Heart left ventricle (tissue), 16 donors: ENCODE data around the gene PTGFRN. TPM values are rescaled to one million over a fixed set of nuclear protein-coding genes. Genes with fewer than 3 reads are reported as not detected.

Source experiments
- ATAC-seq, 4 donors: fragments of 200-7000 bp; cut with Tn5 transposase; one replicate each; pipeline ENCODE4 v1.9.1; 2020 to 2022; ENCODE audit warnings: moderate library complexity in 4 of 4, mild to moderate bottlenecking in 3 of 4, moderate number of reproducible peaks in 1 of 4
- DNase-seq, 5 donors: peaks; one replicate each; pipeline ENCODE4 v3.0.0-alpha.2; 2020
- H3K27ac ChIP-seq, 12 donors: fragments of 200-600 bp; sonication (generic) in 4 of 12; one replicate each; pipeline versions ENCODE4 v1.5.0 to v1.8.0; 2016 to 2022; ENCODE audit warnings: mild to moderate bottlenecking in 2 of 12
- H3K27me3 ChIP-seq, 9 donors: fragments of 200-600 bp; sonication (generic) in 2 of 9; one replicate each; pipeline versions ENCODE4 v1.5.1 to v1.8.0; 2016 to 2022; ENCODE audit warnings: mild to moderate bottlenecking in 3 of 9
- H3K36me3 ChIP-seq, 9 donors: fragments of 200-600 bp; sonication (generic) in 2 of 9; one replicate each; pipeline versions ENCODE4 v1.5.0 to v1.8.0; 2018 to 2022; ENCODE audit warnings: mild to moderate bottlenecking in 2 of 9
- H3K4me1 ChIP-seq, 12 donors: fragments of 200-600 bp; sonication (generic) in 4 of 12; one replicate each; pipeline versions ENCODE4 v1.5.0 to v1.8.0; 2016 to 2022; ENCODE audit warnings: mild to moderate bottlenecking in 3 of 12
- H3K4me3 ChIP-seq, 12 donors: fragments of 200-600 bp; sonication (generic) in 4 of 12; one replicate each; pipeline versions ENCODE4 v1.5.0 to v1.8.0; 2017 to 2022; ENCODE audit warnings: mild to moderate bottlenecking in 9 of 12, moderate library complexity in 4 of 12
- H3K9me3 ChIP-seq, 12 donors: fragments of 200-600 bp; sonication (generic) in 4 of 12; one replicate each; pipeline versions ENCODE4 v1.5.0 to v1.8.0; 2016 to 2022; ENCODE audit warnings: mild to moderate bottlenecking in 1 of 12
- CTCF ChIP-seq, 12 donors: fragments of 200-600 bp; sonication (generic) in 4 of 12; IDR thresholded peaks; one replicate each; pipeline versions ENCODE4 v1.5.0 to v1.8.0; 2018 to 2022; ENCODE audit warnings: antibody characterized with exemption in 12 of 12, mild to moderate bottlenecking in 5 of 12
- POLR2A ChIP-seq, 2 donors: fragments of 450-650 bp; IDR thresholded peaks; one replicate each; pipeline ENCODE4 v1.6.1; 2017; ENCODE audit warnings: antibody characterized with exemption in 2 of 2, mild to moderate bottlenecking in 2 of 2, moderate library complexity in 2 of 2
- WGBS, 4 donors: extraction: QIAGEN DNeasy Blood & Tissue Kit in 2 of 4; methylation state at CpG; one replicate each; pipeline versions ENCODE4 v1.1.5 to v1.1.7; 2013 to 2018; 5-methylcytosine and 5-hydroxymethylcytosine counted together
- intact Hi-C, 10 donors: fragments of 100-400 bp; cut with DNase I; formaldehyde crosslinking; loops; one replicate each; pipeline versions ENCODE4 v1.11.1 to v1.14.2; 2022
- polyA plus RNA-seq, 2 donors: library from polyadenylated mRNA; stranded (reverse); fragments of 200-250 nt; gene quantifications; one replicate each; pipeline ENCODE4 v1.2.3, GENCODE V29; 2013
- total RNA-seq, 9 donors: library from RNA; depleted of rRNA in 2 of 9; stranded (reverse); fragments of >200 nt in 2 of 9; fragmentation: NEBNext Ultra II Directional in 3 of 9; extraction: Animal tissue kit (Norgen Biotek cat#: 25700) in 3 of 9; gene quantifications; one replicate each; pipeline versions ENCODE4 v1.1.0 to v1.2.4, GENCODE V29; 2016 to 2023
- donor health status: ischemic (EF 13 %, LVEDD 7.1; RV severe dilation, severe dysfunction).
- donor health status: healthy with polysubstance abuse.
- donor health status: DM: no; HTN: yes; CAD: no.
- donor health status: DM: no; HTN: no; CAD: no.
- donor health status: ischemic (EF 25% LVEDD 6.9; RV normal size, moderate dysfunction).
- donor health status: ischemic (EF 25% LVEDD 5.7; RV mildly dilated, moderate dysfunction).
- donor health status: healthy.
- donor health status: DM: yes; HTN: yes; CAD: no.
- donor health status: ischemic (EF 35%, LVEDD 5.7; RV mildly dilated, moderate dysfunction).
- donor health status: nonischemic (EF 11% LVEDD 7.7; RV severe dilation, severe dysfunction).
- donor health status: DM: yes; HTN: yes; CAD: no.
- donor health status: PGD.
- donor health status: ischemic (EF 29% LVEDD 5.4; RV normal size, mild dysfunction).
- donor health status: nonischemic (EF 23%, LVEDD 6.1; RV moderate dilation, normal function).

The PTGFRN gene
- total and polyA plus RNA-seq, 11 donors: 21.5 to 231 (median 98.7) TPM

DNA sequence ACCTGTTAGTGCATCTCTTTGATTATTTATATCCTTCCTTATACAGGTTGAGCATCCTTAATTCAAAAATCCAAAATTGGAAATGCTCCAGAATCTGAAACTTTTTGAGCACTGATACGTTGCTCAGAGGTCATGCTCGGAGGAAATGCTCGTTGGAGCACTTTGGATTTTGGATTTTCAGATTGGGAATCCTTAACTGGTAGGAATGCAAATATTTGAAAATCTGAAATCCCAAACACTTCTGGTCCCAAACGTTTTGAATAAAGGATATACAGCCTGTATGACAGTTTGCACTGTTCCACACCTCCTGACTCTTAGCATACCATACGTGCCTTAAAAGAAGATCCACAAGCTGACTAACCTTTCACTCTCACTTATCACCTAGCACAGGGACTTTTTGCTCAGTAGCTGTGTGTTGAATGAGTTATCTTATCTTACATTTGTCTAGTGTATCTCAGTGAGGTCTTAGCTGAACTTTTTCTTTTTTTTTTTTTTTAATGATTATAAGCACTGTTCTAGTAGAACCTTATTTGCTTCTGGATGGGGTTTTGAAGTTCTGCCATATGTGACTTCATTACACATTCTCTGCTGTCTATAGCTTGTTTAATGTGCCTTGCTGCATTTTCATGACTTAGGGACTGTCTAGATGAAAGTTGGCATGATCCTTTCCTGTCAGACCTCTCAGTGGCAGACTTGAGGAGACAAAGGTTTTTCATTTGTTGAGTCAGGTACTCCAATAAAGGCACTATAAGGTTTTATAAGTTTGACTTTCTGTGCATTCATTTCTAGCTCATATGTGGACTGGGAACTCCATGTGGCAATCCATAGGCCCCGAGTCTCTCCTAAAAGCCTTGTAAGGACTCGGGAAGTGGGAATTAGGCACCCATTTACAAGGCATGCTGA lies 21.6 kb downstream of the PTGFRN start:
- H3K27me3 ChIP-seq: no peaks in the 10 kb centered on the region
- DNase-seq (no peak), ATAC-seq (no peak)
- H3K4me3 ChIP-seq: no peak overlapping the region
- peaks cover 0 to 25% (median 7%) of the 10 kb centered on the region in 12 donors for H3K4me1 ChIP-seq
- TF ChIP-seq POLR2A (IDR thresholded peaks at IDR 0.05) (no peak), CTCF (IDR thresholded peaks at IDR 0.05) (no peak)
- H3K36me3 ChIP-seq: peaks cover 0 to 25% (median 0%) of the 10 kb centered on the region in 9 donors
- no peak overlapping the region for H3K27ac ChIP-seq
- H3K9me3 ChIP-seq: no peaks in the 10 kb centered on the region
- intact Hi-C loops: no loop called here
- WGBS, 4 donors: 63 to 78% (median 72%) methylated on average over 7 of the region's 7 CpGs

DNA sequence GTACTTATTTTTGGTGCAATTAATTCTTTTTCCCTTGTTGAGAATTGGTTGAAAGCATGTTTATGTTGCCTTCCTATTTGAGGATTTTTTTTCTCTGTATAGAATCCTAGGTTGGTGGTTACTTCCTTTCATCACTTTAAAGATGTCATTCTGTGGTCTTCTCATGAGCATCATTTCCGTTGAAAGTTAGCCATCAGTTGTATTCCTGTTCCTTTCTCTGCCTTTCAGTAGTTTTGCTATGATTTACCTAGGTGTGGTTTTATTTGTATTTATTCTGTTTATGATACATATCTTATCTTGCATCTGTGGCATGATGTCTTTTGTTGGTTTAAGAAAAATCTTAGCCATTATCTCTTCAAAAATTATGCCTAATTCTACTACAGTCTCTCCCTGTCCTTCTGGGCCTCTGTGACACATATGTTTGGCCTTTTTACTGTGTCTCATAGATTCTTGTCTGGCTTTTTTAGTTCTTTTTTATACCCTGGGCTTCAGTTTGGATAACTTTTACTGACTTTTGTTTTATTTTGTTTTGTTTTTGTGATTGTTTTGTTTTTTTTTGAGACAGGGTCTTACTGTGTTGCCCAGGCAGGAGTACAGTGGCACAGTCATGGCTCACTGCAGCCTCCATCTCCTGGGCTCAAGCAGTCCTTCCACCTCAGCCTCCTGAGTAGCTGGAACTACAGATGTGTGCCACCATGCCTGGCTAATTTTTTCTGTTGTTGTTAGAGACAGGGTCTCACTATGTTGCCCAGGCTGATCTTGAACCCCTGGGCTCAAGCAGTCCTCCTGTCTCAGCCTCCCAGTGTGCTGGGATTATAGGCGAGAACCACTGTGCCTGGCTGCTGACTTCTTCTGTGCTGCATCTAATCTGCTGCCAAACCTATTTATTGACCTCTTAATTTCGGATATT lies 24.1 kb downstream of the PTGFRN start:
- TF ChIP-seq CTCF (IDR thresholded peaks at IDR 0.05) (no peak), POLR2A (IDR thresholded peaks at IDR 0.05) (no peak)
- WGBS, 4 donors: 88 to 94% (median 90%) methylated on average over 3 of the region's 3 CpGs
- no peak overlapping the region for H3K27ac ChIP-seq
- H3K4me3 ChIP-seq: no peak overlapping the region
- intact Hi-C loops: no loop called here
- DNase-seq (no peak), ATAC-seq (no peak)
- H3K4me1 ChIP-seq: peaks cover 0 to 10% (median 4%) of the 10 kb centered on the region in 12 donors
- no peaks in the 10 kb centered on the region for H3K27me3 ChIP-seq
- peaks cover 0 to 16% (median 0%) of the 10 kb centered on the region in 9 donors for H3K36me3 ChIP-seq
- H3K9me3 ChIP-seq: no peaks in the 10 kb centered on the region

- ATAC-seq (no peak), DNase-seq (no peak)
- H3K4me1 ChIP-seq: peaks cover 0 to 9% (median 5%) of the 10 kb centered on the region in 12 donors
- TF ChIP-seq POLR2A (IDR thresholded peaks at IDR 0.05) (no peak), CTCF (IDR thresholded peaks at IDR 0.05) (peak in 7 of 12 donors; percentile 18 to 35 (median 32))
- no peak overlapping the region for H3K4me3 ChIP-seq
- intact Hi-C loops: no loop called here
- H3K9me3 ChIP-seq: peaks cover 0 to 4% (median 0%) of the 10 kb centered on the region in 12 donors
- WGBS, 4 donors: 54 to 77% (median 65%) methylated on average over 2 to 3 of the region's 3 CpGs
- H3K36me3 ChIP-seq: peaks cover 0 to 8% (median 0%) of the 10 kb centered on the region in 9 donors
- no peak overlapping the region for H3K27ac ChIP-seq
- H3K27me3 ChIP-seq: no peaks in the 10 kb centered on the region
Measured at GRCh38 chr1:116934586-116935207, 25.0 kb downstream of the PTGFRN start.
